CD4-positive, alpha-beta T cell treated with Interleukin-12 subunit alpha and Interleukin-12 subunit beta, for 1 hour (primary cell): ENCODE measurements around the gene RPS19.
"Not testable (repeated sequence)": the region's sequence is repeated elsewhere in the genome, so short reads cannot be mapped to it uniquely, and the experiment has no call there.

Experiments
- DNase-seq: peaks from one replicate; pipeline ENCODE4 v3.0.0-alpha.2; 2020

The RPS19 gene

GRCh38 chr19:41860419-41861115, 512 bp downstream of the RPS19 start:
- no peak for DNase-seq

- no peak for DNase-seq
Measured at GRCh38 chr19:41861116-41861768, 1.2 kb downstream of the RPS19 start.

DNA sequence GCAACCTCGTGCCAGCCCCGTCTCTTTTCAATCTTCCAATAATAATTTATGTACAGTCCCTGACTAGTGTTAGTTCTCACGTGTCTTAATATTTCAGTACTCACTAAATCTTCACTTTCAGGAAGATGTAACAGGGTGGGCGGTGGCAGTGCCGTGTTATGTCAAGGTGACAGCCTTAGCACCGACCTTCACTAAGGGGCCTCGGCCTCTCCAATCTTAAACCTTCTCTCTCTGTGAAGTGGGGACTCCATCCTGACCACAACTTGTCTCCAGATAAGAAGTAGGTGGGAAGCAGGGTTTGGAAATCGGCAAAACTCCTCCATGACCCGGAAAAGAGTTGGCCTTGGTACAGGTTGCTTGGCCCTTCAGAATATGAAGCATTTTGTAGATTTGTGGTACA, 1.8 kb downstream of the RPS19 start:
- no peak for DNase-seq

- DNase-seq: no peak
Measured at GRCh38 chr19:41862445-41862986, 2.5 kb downstream of the RPS19 start.

- DNase-seq: no peak
Measured at GRCh38 chr19:41863209-41863931, 3.3 kb downstream of the RPS19 start.

- DNase-seq: no peak
Measured at GRCh38 chr19:41864374-41864773, 4.3 kb downstream of the RPS19 start.

DNA sequence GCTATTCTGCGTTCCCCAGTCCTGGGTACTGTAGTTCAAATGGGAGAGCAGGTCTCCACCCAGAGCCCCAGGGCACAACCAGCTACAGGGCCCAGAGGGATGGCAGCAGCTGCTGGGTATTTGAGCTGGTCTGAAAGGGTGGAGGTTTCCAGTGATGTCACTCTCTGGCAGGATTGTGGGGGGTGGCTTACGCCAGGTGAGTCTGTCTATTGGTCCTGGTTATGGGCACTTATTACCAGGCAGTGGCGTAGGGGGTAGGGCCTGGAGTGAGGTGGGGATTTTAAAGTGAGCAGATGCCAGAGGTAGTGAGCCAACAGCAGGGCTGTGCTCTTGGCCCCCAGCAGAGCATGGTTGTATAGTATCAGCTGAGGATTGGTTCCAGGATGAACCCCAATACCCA, 6.2 kb downstream of the RPS19 start:
- DNase-seq: no peak

DNA sequence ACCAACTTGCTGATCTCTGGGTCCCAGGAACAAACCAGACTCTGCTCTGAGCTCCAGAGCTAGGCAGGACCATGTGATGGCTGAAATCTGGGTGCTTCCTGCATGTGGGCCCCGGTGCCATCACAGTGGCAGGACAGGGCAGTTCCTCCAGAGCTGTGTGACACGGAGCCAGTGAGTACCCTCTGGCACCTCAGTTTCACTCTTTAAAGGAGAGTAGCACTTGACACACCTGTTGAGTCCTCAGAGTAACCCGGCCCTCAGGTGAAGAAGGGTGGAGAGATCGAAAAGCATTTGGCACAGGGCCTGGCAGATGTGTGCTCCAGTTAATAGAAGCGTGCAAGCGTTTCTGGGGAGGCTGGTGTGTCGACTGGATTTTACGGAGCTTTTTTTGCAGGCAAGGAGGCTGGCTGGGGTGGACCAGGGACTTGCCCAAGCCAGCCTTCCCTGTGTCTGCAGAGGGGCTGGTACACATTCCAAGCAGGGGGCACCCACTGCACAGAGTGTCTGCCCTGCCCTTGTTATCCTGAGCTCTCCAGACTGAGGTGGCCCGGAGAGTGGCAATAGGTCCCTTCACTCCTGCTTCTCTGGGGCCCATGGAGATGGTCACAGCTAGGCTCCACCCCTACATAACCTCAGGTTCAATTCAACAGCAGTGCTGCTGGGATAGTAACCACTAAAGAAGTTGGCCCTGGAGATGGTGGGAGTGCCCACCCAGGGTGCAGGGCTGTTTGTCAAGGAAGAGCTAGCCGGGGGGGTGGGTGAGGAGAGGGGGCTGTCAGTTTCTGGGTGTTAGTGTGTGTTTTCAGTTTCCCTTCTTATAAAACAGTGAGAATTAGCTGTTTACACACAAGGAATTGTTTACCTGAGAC, 8.3 kb downstream of the RPS19 start:
- DNase-seq: no peak

DNA sequence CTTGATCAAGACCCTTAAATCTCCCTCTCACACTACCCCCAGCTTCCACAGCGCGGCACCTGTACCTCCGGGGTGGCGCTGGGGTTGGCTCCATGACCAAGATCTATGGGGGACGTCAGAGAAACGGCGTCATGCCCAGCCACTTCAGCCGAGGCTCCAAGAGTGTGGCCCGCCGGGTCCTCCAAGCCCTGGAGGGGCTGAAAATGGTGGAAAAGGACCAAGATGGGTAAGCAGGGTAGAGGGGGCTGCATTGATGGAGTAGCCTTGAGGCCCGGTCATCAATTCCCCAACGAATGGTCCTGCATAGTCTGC, 8.9 kb downstream of the RPS19 start:
- no peak for DNase-seq

GRCh38 chr19:41869374-41869955, 9.4 kb downstream of the RPS19 start:
- no peak for DNase-seq

DNA sequence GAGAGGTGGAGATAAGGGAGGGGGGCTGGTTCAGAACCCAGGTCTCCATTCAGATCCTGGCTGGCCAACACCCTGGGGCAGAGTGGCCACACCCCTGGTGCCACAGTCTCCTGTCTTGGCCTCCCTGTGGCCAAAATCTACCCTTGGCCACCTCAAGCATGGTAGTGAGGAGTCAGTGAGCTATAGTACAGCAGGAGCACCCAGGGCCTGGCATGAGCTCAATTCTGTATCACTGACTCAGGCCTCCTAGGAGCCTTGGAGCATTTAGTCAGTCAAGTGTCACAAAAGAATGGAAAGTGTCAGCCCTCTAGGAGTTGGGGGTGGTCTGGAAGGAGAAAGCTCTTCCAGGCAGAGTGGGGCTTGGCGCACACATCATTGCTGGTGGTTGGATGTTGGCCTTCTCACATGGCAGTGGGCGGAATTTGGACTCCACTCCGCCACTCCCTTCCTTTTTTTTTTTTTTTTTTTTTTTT, 10.4 kb downstream of the RPS19 start:
- DNase-seq: no peak

DNA sequence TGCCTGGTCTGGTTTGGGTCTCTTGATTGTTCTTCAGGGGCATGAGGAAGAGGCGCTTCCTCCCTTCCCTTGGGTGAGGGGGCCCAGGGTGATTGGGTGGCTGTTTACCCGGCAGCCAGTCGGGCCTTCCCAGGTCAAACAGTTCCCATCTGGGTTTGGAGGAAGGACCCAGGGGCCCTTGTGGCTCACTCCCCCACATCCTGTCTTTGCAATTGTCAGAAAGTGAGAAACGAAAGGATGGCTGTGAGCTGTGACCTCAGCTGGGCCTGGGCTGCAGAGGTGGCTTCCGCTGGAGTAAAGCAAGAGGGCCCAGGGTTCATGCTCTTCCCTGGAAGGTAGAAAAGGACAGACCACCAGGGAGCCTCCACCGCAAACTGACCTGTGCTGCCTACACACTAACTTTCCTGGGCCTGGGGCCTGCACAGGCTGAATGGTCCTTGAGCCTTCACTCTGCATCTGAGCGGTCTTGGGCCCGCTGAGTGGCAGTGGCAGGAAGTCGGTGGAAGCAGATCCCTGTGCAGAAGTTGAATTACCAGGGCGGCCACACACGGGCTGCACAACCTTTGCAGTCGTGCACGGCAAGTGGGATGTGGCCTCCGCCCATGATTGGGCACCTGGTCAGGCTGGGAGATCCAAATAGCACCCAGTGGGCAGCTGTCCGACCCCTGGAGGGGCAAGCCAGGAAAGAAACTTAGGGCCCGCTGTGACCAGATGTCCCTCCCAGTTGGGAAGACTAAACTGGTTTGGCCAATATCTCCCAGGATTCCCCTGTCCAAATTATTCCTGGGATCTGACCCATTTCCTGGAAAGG, 11.7 kb downstream of the RPS19 start:
- DNase-seq: peak; percentile 71

- DNase-seq: no peak
Measured at GRCh38 chr19:41872384-41872774, 12.3 kb downstream of the RPS19 start.

DNA sequence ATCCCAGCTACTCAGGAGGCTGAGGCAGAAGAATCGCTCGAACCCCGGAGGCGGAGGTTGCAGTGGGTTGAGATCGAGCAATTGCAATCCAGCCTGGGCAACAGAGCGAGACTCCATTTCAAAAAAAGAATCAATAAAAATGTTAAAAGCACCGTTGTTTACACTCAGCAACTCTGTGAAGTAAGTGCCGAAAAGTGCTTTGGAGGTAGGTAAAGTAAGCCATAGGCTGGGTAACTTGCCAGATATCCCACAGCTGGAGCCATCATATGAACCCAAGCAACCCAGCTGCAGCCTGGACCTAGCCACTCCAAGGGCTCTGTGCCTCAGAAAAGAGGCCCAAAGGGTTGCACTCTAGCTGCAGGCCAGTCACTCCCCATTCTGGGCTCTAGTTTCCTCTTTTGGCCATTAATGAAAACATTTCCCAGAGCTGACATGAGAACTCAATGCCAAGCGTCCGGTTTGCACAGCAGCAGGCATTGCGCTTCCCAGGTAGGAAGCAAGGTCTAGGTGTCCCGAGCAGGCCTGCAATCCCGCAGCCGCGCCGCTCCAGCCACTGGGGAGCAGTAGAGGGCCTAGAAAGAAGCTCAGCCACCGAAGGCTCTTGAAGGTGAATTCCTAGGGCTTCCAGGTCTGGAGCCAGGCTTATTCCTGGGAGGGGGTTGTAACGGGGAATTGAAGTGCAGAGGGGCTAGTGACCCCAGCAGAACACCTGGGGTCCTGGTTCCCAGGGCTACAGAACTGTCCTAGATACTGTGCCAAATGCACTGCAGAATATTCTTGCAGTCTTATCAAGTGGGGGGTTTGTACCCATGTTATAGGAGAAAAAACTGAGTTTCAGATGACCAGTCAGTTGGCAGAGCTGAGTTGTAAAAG, 13.0 kb downstream of the RPS19 start:
- peak; percentile 71 for DNase-seq

DNA sequence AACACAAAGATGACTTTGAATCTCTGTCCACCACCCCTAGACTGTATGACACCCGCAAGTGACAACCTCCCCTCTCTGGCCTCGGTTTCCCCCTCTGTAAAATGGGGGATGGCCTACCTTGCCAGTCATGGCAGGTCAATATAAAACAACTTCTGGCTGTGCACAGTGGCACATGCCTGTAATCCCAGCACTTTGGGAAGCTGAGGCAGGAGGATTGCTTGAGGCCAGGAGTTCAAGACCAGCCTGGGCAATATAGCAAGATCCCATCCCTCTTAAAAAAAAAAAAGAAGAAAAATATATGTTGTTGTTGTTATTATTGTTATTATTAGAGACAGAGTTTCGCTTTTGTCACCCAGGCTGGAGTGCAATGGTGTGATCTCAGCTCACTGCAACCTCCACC, 15.9 kb downstream of the RPS19 start:
- DNase-seq: not testable (repeated sequence)

- no peak for DNase-seq
Measured at GRCh38 chr19:41876847-41877832, 17.1 kb downstream of the RPS19 start, which contains the start of gene CD79A. CD79A (plus strand) TSS chr19:41877279; CDS start chr19:41877305, 26 bp downstream.

GRCh38 chr19:41877916-41878905, 18.2 kb downstream of the RPS19 start:
- DNase-seq: no peak

DNA sequence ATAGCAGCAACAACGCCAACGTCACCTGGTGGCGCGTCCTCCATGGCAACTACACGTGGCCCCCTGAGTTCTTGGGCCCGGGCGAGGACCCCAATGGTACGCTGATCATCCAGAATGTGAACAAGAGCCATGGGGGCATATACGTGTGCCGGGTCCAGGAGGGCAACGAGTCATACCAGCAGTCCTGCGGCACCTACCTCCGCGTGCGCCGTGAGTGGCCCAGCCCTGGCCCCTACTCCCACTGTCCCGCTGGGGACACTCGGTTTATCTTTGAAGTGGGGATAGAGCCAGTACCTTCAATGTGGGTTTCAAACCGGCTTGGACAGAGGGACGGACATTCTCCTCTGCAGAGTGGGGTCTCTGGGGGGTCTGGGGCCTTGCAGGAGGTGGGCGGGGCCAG, 19.0 kb downstream of the RPS19 start:
- DNase-seq: no peak
